AG04450 (cell line): ENCODE data around the gene GNB5. TPM values are rescaled to one million over a fixed set of nuclear protein-coding genes. Genes with fewer than 3 reads are reported as not detected.

Source experiments
- CTCF ChIA-PET: fragments of 300-600, 350-600 bp; formaldehyde crosslinking; extraction: SDS; loops from one replicate; lab custom pipeline; 2022; ENCODE audit warnings: antibody characterized with exemption, inconsistent platforms; lab: Charles Lee
- POLR2A ChIA-PET: fragments of 350-600 bp; formaldehyde crosslinking; extraction: SDS; loops from one replicate; lab custom pipeline; 2021; ENCODE audit warnings: antibody characterized with exemption, inconsistent platforms; lab: Yijun Ruan, JAX
- DNase-seq: peaks from one replicate; pipeline ENCODE4 v3.0.0-alpha.2; 2011; ENCODE audit warnings: low read depth, low spot score
- H3K27ac ChIP-seq: one replicate; pipeline ENCODE4 v1.5.1; 2012; ENCODE audit warnings: low read depth, low read length, control low read depth
- H3K27me3 ChIP-seq: one replicate; pipeline ENCODE4 v1.6.0; 2012; ENCODE audit warnings: low read length; ENCODE audit not compliant: control insufficient read depth, insufficient read depth
- H3K4me3 ChIP-seq: 2 replicates; pipeline ENCODE4 v1.5.1; 2011; ENCODE audit warnings: mild to moderate bottlenecking, low read depth, low read length, control low read depth
- H3K9me3 ChIP-seq: 2 replicates; pipeline ENCODE4 v1.5.1; 2012; ENCODE audit warnings: low read length; ENCODE audit not compliant: control insufficient read depth, insufficient read depth
- polyA plus RNA-seq: library from polyadenylated mRNA; depleted of rRNA; stranded (reverse); fragments of >200 nt; gene quantifications from 2 replicates; pipeline ENCODE4 v1.2.3, GENCODE V29; 2011
- TF ChIP-seq, protein P1 (sequence below): IDR thresholded peaks from 2 replicates; pipeline ENCODE4 v1.5.1; 2011; ENCODE audit warnings: low read depth, low read length, control low read depth, inconsistent platforms

GNB5 gene
- polyA plus RNA-seq, 1 experiment: 43.6 TPM

DNA sequence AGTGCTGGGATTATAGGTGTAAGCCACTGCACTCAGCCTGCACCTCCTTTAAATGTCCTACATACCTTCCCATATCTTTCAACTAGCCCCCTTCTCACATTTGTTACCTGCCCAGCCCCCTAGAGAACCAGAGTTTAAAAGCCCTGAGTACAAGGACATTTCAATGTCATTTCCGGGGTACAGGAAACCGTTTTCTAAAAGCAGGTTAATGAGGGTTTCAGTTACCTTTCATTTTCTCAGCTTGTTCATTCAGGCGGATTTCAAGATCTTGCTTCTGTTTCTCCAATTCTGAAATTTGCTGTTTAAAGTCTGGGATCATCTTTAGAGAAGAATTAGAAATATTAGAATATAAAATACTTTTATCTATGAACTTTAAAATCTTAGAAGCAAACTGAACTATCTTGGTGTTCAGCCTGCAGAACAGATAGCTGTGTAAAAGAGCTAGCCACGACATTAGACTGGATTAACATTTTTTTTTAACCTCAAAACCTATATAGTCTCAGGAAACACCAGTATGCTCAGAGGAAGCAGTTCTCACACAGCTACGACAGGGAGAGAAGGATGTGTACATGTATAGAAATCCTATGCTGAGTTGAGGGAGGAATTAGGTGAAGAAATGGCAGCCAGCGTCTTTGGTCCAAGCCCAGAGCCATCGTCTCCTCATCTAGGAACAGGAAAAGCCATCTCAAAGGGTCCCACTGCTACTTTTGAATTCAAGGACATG is 29.9 kb upstream of the GNB5 start:
- POLR2A ChIA-PET: no interaction called here
- CTCF ChIA-PET: interaction anchor here (1.4 kb wide), 1 partner anchor 37 kb away, joined by 5 read pairs; no protein-coding TSS in a partner anchor

DNA sequence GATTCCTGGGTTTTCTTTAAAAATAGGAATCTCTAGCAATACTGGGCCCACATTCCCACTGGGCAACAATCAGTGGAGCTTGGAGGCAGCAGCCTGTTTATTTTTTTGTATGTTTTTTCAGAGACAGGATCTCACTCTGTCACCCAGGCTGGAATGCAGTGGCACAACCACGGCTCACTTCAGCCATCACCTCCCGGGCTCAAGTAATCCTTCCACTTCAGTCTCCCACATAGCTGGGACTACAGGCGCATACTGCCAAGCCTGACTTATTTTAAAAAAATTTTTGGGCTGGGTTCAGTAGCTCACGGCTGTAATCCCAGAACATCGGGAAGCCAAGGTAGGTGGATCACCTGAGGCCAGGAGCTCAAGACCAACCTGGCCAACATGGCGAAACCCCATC is 29.1 kb upstream of the GNB5 start:
- Histone ChIP-seq H3K27me3 (peaks cover 13% of the 10 kb centered on the region), H3K27ac (no peak overlapping the region), H3K9me3 (no peaks in the 10 kb centered on the region), H3K4me3 (no peak overlapping the region)
- DNase-seq: no peak
- CTCF ChIA-PET: interaction anchor here (0.7 to 1.4 kb wide), 2 partner anchors 36 to 708 kb away, joined by 3 to 5 read pairs; no protein-coding TSS in a partner anchor
- POLR2A ChIA-PET: no interaction called here
- TF ChIP-seq, protein P1, sequence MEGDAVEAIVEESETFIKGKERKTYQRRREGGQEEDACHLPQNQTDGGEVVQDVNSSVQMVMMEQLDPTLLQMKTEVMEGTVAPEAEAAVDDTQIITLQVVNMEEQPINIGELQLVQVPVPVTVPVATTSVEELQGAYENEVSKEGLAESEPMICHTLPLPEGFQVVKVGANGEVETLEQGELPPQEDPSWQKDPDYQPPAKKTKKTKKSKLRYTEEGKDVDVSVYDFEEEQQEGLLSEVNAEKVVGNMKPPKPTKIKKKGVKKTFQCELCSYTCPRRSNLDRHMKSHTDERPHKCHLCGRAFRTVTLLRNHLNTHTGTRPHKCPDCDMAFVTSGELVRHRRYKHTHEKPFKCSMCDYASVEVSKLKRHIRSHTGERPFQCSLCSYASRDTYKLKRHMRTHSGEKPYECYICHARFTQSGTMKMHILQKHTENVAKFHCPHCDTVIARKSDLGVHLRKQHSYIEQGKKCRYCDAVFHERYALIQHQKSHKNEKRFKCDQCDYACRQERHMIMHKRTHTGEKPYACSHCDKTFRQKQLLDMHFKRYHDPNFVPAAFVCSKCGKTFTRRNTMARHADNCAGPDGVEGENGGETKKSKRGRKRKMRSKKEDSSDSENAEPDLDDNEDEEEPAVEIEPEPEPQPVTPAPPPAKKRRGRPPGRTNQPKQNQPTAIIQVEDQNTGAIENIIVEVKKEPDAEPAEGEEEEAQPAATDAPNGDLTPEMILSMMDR: no peak

More for the DNA sequence above, 29.9 kb upstream of the GNB5 start:
- Histone ChIP-seq H3K27me3 (peaks cover 12% of the 10 kb centered on the region), H3K27ac (no peak overlapping the region), H3K4me3 (no peak overlapping the region), H3K9me3 (no peaks in the 10 kb centered on the region)
- TF ChIP-seq, protein P1: no peak
- DNase-seq: no peak

DNA sequence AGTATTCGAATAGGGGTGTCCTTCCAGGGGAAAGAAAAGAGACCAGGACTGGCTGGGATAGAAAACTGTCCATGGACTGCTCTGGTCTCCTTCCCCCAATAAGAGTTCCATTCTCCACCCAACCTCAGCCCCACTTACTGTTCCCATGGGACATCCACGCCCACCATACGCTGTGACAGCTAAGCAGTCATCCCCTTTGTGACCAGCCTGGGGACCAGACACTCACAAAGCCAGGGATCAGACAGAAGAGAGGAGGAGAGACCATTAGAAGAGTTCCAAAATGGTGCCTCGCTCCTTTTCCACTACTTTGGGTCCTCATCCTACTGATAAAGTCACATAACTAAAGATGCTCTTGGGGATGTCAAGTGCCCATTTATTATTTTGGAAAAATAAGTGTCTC is 27.6 kb upstream of the GNB5 start:
- CTCF ChIA-PET: no interaction called here

DNA sequence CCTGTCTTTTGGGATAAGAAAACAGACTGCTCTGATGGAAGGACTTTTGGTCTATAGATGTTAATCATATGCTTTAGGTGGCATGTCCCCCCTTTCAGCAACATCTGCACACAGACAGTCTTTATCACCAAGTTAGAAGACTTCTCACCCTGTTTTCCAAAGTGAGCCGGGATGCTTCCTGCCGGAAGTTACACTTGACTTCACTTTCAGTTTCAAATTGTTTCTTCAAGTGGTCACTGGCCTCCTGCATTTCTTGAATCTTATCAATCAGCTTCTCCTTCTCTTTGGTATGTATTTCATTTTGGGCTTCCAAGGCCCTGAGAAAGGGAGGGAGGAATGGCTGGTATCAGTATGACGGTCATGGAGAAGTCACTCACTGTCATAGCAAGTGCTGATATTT is 27.2 kb upstream of the GNB5 start:
- H3K27me3 ChIP-seq: peaks cover 20% of the 10 kb centered on the region
- no peak overlapping the region for H3K27ac ChIP-seq
- TF ChIP-seq, protein P1: no peak
- CTCF ChIA-PET: interaction anchor here (1.9 kb wide), 1 partner anchor 9 kb away, joined by 12 read pairs; no protein-coding TSS in a partner anchor
- no peak for DNase-seq
- H3K4me3 ChIP-seq: no peak overlapping the region
- POLR2A ChIA-PET: no interaction called here
- no peaks in the 10 kb centered on the region for H3K9me3 ChIP-seq

More for the DNA sequence above, 27.6 kb upstream of the GNB5 start:
- H3K27me3 ChIP-seq: peaks cover 16% of the 10 kb centered on the region
- POLR2A ChIA-PET: no interaction called here
- H3K9me3 ChIP-seq: no peaks in the 10 kb centered on the region
- TF ChIP-seq, protein P1: no peak
- no peak overlapping the region for H3K27ac ChIP-seq
- no peak overlapping the region for H3K4me3 ChIP-seq
- no peak for DNase-seq

DNA sequence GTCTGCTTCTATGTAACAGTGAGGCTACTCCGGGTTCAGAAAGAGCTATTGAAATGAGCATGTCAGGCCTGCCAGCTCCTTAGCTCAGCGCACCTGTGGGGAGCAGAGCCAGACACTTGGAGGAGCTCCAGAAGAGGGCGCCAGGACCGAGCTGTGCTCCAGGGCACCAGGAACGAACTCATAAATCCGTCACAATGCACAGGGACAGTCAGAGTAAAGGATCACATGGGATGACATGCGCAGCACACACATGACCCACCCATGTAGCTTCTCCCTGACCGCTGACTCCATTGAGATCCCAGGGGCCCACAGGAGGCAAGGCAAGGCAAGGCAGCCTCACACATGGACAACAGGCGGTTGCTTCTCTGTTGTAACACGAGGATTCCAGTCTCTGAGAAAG is 26.0 kb upstream of the GNB5 start:
- no peak overlapping the region for H3K27ac ChIP-seq
- H3K9me3 ChIP-seq: no peaks in the 10 kb centered on the region
- ChIA-PET CTCF (interaction anchor here (1.5 to 1.9 kb wide), 3 partner anchors 9 to 12 kb away, joined by 4 to 12 read pairs (median 9); no protein-coding TSS in a partner anchor), POLR2A (no interaction called here)
- peaks cover 24% of the 10 kb centered on the region for H3K27me3 ChIP-seq
- DNase-seq: no peak
- H3K4me3 ChIP-seq: no peak overlapping the region
- TF ChIP-seq, protein P1: no peak
